Progenitor cell of endocrine pancreas (in vitro differentiated cells): ENCODE results near the gene POLD2. TPM values are rescaled to one million over a fixed set of nuclear protein-coding genes. Genes with fewer than 3 reads are reported as not detected.

ENCODE experiments used
- DNase-seq: peaks from one replicate; pipeline ENCODE4 v3.0.0; 2021; ENCODE audit warnings: low spot score; ENCODE audit not compliant: unreplicated experiment
- H3K27ac Mint-ChIP-seq: 2 replicates; pipeline ENCODE4 v1.8.0; 2021; ENCODE audit warnings: mild to moderate bottlenecking, moderate library complexity, mixed read lengths
- H3K27me3 Mint-ChIP-seq: 2 replicates; pipeline ENCODE4 v1.8.0; 2021; ENCODE audit warnings: mixed read lengths
- H3K36me3 Mint-ChIP-seq: 2 replicates; pipeline ENCODE4 v1.8.0; 2022; ENCODE audit warnings: mixed read lengths; ENCODE audit not compliant: insufficient read depth
- H3K4me1 Mint-ChIP-seq: 2 replicates; pipeline ENCODE4 v1.8.0; 2021; ENCODE audit warnings: low read depth, mixed read lengths
- H3K4me3 Mint-ChIP-seq: 2 replicates; pipeline ENCODE4 v1.8.0; 2021; ENCODE audit warnings: low read depth, mild to moderate bottlenecking, moderate library complexity, mixed read lengths
- H3K9me3 Mint-ChIP-seq: 2 replicates; pipeline ENCODE4 v1.8.0; 2021; ENCODE audit warnings: low read depth, mixed read lengths
- CTCF ChIP-seq: fragments of 200-600 bp; sonication (generic); IDR thresholded peaks from one replicate; pipeline ENCODE4 v1.5.0; 2021; ENCODE audit warnings: antibody characterized with exemption, mild to moderate bottlenecking; ENCODE audit not compliant: unreplicated experiment
- total RNA-seq: library from RNA; stranded (reverse); gene quantifications from 2 replicates; pipeline ENCODE4 v1.2.1, GENCODE V29; 2021

POLD2 gene
- total RNA-seq, 1 donor from 2014 or later, result 104 TPM

- Mint-ChIP-seq H3K4me1 (peaks cover 9% of the 10 kb centered on the region), H3K36me3 (no peaks in the 10 kb centered on the region), H3K27ac (no peak overlapping the region), H3K9me3 (no peaks in the 10 kb centered on the region), H3K27me3 (peaks cover 41% of the 10 kb centered on the region), H3K4me3 (no peak overlapping the region)
- DNase-seq, result no peak
- TF ChIP-seq CTCF, result no peak
Observed at GRCh38 chr7:44144426-44144967, 21.1 kb upstream of the POLD2 start.

DNA sequence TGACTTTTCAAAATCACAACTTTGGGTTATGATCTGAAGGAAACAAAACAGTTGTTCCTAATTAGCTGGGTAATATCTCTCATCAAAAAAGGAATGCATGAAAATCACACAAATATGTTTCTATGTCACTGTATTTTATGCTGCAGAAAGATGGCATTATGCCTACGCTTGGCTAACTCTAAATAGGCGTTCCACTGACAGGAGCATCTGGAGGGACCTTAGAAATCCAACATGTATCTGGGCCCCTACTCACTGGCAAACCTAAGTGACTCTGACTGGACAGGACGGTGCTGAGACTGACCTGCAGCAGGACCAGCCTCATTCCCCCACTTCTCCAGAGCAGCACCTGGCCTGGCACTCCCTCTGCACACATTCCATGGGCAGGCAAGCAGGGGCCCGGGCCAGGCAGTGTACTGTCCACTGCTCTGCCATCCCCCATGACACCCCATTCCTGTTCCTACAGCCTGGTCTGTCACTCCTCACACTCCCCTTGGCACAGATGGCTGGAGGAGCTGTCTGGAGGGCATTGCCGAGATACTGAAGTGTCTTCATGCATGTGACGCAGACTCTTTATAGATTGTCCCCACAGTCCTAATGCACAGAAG, 20.4 kb upstream of the POLD2 start:
- Mint-ChIP-seq H3K4me1 (peaks cover 9% of the 10 kb centered on the region), H3K27ac (no peak overlapping the region), H3K4me3 (no peak overlapping the region), H3K9me3 (no peaks in the 10 kb centered on the region), H3K27me3 (peaks cover 39% of the 10 kb centered on the region), H3K36me3 (no peaks in the 10 kb centered on the region)
- TF ChIP-seq CTCF, result no peak
- DNase-seq, result no peak

- Mint-ChIP-seq H3K27ac (no peak overlapping the region), H3K4me3 (no peak overlapping the region), H3K4me1 (peaks cover 2% of the 10 kb centered on the region), H3K9me3 (no peaks in the 10 kb centered on the region), H3K27me3 (peaks cover 29% of the 10 kb centered on the region), H3K36me3 (no peaks in the 10 kb centered on the region)
- no peak for TF ChIP-seq CTCF
- DNase-seq, result no peak
Observed at GRCh38 chr7:44142028-44142427, 18.7 kb upstream of the POLD2 start.

- no peaks in the 10 kb centered on the region for H3K4me1 Mint-ChIP-seq
- peaks cover 22% of the 10 kb centered on the region for H3K27me3 Mint-ChIP-seq
- H3K36me3 Mint-ChIP-seq, result no peaks in the 10 kb centered on the region
- peak within 1 kb of the TSS; percentile 49 for H3K27ac Mint-ChIP-seq
- H3K9me3 Mint-ChIP-seq, result no peaks in the 10 kb centered on the region
- TF ChIP-seq CTCF, result no peak
- DNase-seq, result no peak
- no peak within 1 kb of the TSS for H3K4me3 Mint-ChIP-seq
Observed at GRCh38 chr7:44141221-44141850, 18.0 kb upstream of the POLD2 start, which contains the start of gene MYL7. Gene MYL7 (minus strand): TSS chr7:44141332. CDS start chr7:44141305, 27 bp downstream.

DNA sequence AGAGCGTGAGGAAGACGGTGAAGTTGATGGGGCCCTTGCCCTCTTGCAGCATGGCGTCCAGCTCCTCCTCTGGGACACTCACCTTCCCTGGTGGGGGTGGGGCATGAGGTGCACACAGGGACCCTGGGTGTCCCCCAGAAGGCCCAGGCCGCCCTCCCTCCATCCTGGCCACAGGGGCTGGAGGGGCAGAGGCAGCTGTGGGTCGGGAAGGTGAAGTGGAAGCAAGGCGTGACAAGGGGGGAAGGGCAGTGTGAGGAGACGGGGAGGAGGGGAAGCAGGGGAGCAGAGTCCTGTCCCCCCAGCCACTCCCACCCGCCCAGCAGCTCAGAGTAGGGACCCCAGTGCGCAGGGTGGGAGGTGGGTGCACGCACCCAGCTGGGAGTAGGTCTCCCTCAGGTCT, 17.0 kb upstream of the POLD2 start:
- no peaks in the 10 kb centered on the region for H3K36me3 Mint-ChIP-seq
- no peak overlapping the region for H3K27ac Mint-ChIP-seq
- peaks cover 20% of the 10 kb centered on the region for H3K27me3 Mint-ChIP-seq
- H3K9me3 Mint-ChIP-seq, result no peaks in the 10 kb centered on the region
- no peak for DNase-seq
- no peaks in the 10 kb centered on the region for H3K4me1 Mint-ChIP-seq
- no peak overlapping the region for H3K4me3 Mint-ChIP-seq
- TF ChIP-seq CTCF, result no peak
